ENCODE data around the gene SCCPDH. TPM values are rescaled to one million over a fixed set of nuclear protein-coding genes. Genes with fewer than 3 reads are reported as not detected.

SCCPDH gene
- polyA plus RNA-seq, 6 donors from 2014 or later: 5.6 to 13.4 (median 10.7) TPM

DNA sequence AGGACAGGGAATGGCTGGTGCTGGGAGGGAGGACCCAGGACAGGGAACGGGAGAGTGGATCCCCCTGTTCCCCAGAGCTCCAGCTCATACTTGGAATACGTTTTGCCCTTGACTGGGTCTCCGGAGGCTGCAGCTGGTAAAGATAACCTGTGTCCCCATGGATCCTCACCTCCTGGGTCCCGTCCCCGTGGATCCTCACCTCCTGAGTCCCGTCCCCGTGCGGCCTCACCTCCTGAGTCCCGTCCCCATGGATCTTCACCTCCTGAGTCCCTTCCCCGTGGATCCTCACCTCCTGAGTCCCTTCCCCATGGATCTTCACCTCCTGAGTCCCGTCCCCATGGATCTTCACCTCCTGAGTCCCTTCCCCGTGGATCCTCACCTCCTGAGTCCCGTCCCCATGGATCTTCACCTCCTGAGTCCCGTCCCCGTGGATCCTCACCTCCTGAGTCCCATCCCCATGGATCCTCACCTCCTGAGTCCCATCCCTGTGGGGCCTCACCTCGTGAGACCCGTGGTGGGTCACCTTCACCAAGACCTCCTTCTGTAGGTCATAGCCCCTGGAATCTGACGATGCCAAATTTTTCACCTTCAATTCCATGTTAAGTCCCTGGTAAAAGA lies 61.4 kb downstream of the SCCPDH start:
- Mint-ChIP-seq H3K9me3 (no peaks in the 10 kb centered on the region), H3K27ac (peak overlapping the region in 1 of 6 donors; percentile 24), H3K36me3 (no peaks in the 10 kb centered on the region), H3K4me1 (peaks cover 11 to 30% (median 30%) of the 10 kb centered on the region in 3 donors), H3K4me3 (peak overlapping the region in 2 of 8 donors; percentile 18 to 72), H3K27me3 (peaks cover 21 to 44% (median 36%) of the 10 kb centered on the region in 3 donors)
- ATAC-seq (ENCODE audit: low read depth in 2 of 2) (no peak), DNase-seq (no peak)

DNA sequence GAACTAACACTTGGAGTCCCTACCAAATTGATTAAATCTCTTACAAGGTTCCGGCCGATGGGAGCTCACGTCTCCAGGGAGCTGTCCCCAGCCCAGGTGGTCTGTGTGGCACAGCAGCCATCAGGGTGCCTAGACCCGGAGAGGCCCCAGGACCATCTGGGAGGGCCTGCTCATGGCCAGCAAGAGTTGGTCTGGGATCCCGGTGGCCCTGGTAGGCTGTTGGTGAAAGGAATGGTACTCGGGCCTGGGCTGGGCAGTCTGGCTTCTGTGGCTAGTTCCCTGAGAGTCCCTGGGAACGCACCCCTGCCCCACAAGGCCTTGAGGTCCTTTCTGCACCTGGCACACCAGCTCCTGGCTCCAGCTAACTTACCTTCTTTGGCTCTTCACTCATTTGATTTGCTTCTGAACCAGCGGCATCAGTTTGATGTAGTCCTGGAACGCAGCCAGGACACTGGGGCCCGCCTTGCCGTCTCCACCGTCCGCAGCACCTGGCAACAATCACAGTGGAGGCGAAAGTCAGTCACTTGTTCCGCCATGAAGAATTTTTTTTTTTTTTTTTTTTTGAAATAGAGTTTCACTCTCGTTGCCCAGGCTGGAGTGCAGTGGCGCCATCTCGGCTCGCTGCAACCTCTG lies 62.5 kb downstream of the SCCPDH start:
- Mint-ChIP-seq H3K4me3 (peak overlapping the region in 1 of 8 donors; percentile 25), H3K4me1 (peaks cover 11 to 30% (median 30%) of the 10 kb centered on the region in 3 donors), H3K27me3 (peaks cover 18 to 37% (median 37%) of the 10 kb centered on the region in 3 donors), H3K9me3 (no peaks in the 10 kb centered on the region), H3K36me3 (no peaks in the 10 kb centered on the region), H3K27ac (peak overlapping the region in 1 of 6 donors; percentile 24)
- no peak for DNase-seq
- no peak for ATAC-seq (ENCODE audit: low read depth in 2 of 2)

DNA sequence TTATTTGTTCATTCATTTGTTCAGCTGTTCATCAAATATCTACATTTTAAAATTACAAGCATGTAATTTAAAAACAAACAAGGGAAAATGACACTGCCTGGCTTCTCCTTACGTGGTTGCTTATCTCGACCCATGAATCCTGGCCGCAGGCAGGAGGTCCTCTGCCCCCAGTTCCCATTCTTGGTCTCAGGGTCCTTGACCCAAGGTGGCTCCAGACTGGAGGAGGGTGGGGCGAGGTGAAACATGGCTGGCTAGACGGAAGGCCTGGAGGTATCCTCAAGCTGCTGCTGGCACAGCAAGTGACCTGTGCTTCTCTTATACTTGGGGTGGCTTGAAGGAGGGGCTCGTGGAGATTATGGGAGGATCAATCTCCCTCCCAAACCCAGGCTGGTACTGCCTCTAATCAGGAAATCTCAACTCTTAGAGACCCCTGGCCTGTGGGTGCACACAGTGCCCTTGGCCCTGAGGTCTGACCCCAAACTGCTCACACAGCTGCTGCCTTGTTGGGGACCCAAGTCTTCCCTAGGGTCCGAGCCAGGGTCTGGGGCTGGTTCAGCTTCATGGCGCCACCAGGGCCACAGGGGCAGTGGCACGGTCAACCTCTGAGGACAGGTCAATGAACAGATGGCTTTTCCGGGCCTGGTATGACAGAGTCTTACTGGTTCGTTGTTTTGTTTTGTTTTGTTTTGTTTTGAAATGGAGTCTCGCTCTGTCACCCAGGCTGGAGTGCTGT lies 63.7 kb downstream of the SCCPDH start:
- peak overlapping the region in 3 of 8 donors; percentile 18 to 82 (median 28) for H3K4me3 Mint-ChIP-seq
- ATAC-seq (ENCODE audit: low read depth in 2 of 2): no peak
- H3K4me1 Mint-ChIP-seq: peaks cover 7 to 21% (median 21%) of the 10 kb centered on the region in 3 donors
- no peak for DNase-seq
- H3K27me3 Mint-ChIP-seq: peaks cover 14 to 31% (median 29%) of the 10 kb centered on the region in 3 donors
- H3K27ac Mint-ChIP-seq: no peak overlapping the region
- H3K9me3 Mint-ChIP-seq: no peaks in the 10 kb centered on the region
- H3K36me3 Mint-ChIP-seq: no peaks in the 10 kb centered on the region

DNA sequence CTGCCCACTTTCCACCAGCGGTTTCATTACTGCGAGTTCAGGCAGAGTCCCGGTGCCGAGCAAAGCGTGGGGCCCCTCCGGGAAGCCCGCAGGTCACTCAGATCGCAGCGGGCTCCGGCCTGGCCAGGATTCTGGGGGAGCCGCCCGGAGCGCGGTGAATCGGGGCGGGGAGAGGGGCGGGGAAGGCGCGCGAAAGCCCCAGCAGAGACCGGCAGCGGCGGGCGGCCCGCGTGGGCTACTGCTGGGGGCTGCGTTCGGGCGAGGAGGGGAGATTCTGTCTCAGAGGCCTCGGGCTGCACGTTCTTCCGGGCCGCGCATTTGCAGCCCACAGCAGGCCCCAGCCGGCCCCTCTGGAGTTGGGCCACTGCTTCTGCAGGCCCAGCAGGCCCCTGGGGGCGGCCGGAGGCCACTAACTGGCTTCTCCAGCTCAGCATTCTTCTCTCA lies 64.7 kb downstream of the SCCPDH start:
- Mint-ChIP-seq H3K4me1 (peaks cover 12 to 20% (median 19%) of the 10 kb centered on the region in 3 donors), H3K4me3 (peak overlapping the region in 5 of 8 donors; percentile 18 to 82 (median 62)), H3K27ac (no peak overlapping the region), H3K36me3 (no peaks in the 10 kb centered on the region), H3K9me3 (no peaks in the 10 kb centered on the region), H3K27me3 (peaks cover 11 to 25% (median 21%) of the 10 kb centered on the region in 3 donors)
- DNase-seq (no peak), ATAC-seq (ENCODE audit: low read depth in 2 of 2) (no peak)

DNA sequence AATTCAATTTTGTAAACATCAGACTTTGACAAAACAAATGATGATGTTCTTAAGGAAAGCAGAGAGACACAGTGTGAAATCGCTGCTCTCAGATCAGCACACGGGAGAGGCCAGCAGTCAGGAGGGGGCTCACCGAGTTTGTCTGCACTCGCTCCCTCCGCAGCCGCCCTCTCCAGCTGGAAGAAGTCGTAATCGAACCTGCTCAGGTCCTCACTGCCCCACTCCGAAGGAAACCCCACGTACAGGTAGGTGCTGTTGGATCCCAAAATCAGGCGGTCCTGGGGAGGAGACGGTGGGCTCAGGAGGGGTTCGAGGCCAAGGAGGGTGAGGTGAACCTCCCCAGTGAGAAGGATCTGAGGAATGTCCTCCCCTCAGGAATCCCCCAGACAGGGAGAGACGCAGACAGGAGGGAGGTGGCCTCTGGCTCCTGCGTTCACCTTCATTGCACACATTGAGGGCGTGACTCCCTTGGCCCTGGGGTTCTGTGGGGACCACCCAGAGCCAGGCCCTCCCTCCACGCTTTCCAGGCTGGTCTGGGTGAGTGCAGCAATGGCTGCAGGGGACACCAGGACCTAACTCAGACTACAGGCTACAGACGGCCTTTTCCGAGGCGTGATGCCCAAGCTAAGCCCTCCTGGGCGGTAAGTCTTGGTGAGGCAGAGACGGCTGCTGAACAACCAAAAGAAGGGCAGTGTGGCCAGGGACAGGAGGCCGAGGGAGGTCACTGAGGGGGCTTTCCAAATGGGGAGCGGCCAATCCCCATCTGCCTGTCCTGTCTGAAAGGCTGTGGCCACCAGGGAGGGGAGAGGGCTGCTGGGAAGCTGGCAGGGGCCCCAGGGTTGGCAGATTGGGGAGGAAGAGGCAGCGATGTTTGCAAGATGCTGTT lies 65.5 kb downstream of the SCCPDH start:
- Mint-ChIP-seq H3K4me1 (peaks cover 11 to 12% (median 12%) of the 10 kb centered on the region in 3 donors), H3K27ac (no peak overlapping the region), H3K36me3 (no peaks in the 10 kb centered on the region), H3K27me3 (peaks cover 8 to 19% (median 19%) of the 10 kb centered on the region in 3 donors), H3K9me3 (no peaks in the 10 kb centered on the region), H3K4me3 (peak overlapping the region in 2 of 8 donors; percentile 29 to 30)
- ATAC-seq (ENCODE audit: low read depth in 2 of 2): no peak
- DNase-seq: no peak

DNA sequence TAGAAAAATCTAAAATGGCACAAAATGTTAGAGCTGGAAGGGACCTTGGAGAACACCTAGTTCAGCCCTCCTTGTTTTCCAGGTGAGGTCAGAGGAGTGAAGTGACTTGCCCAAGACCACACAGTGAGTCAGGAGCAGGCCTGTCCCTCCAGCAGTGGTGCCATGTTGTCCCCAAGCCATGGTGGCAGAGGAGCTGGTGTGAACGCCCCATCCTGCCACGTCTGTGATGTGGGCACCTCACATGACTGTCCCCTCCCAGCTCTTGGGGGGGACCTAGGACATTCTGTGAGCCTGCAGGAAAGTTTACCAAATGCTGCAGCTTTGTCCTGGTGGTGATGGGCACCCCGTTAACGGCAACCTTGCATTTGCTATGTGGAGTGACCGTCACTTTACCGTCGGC lies 66.2 kb downstream of the SCCPDH start:
- no peak overlapping the region for H3K27ac Mint-ChIP-seq
- H3K36me3 Mint-ChIP-seq: no peaks in the 10 kb centered on the region
- ATAC-seq (ENCODE audit: low read depth in 2 of 2): no peak
- no peaks in the 10 kb centered on the region for H3K9me3 Mint-ChIP-seq
- peaks cover 4 to 19% (median 17%) of the 10 kb centered on the region in 3 donors for H3K27me3 Mint-ChIP-seq
- no peak overlapping the region for H3K4me3 Mint-ChIP-seq
- DNase-seq: no peak
- H3K4me1 Mint-ChIP-seq: peaks cover 5 to 6% (median 5%) of the 10 kb centered on the region in 3 donors

DNA sequence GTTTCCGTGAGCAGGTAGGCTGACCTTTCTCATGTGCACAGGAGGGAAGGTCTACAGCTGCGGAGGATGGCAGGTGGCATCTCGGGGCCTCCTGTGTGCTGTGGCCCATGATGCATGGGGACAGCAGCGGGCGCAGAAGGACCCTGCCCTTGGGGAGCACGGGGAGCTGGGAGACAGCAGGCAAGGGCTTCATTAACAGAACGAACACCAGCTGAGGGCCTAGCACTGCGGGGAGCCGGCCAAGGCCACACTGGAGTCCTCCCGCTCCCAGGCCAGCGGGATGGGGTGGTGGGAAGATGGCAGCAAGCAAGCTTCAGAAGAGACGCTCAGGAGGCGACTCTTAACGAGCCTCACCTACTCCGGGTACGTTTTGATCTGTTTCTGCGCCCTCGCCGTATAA lies 66.6 kb downstream of the SCCPDH start:
- Mint-ChIP-seq H3K4me1 (peaks cover 4 to 5% (median 5%) of the 10 kb centered on the region in 3 donors), H3K9me3 (no peaks in the 10 kb centered on the region), H3K27me3 (peaks cover 4 to 19% (median 17%) of the 10 kb centered on the region in 3 donors), H3K4me3 (peak overlapping the region in 1 of 8 donors; percentile 42), H3K27ac (no peak overlapping the region), H3K36me3 (no peaks in the 10 kb centered on the region)
- DNase-seq: no peak
- no peak for ATAC-seq (ENCODE audit: low read depth in 2 of 2)

DNA sequence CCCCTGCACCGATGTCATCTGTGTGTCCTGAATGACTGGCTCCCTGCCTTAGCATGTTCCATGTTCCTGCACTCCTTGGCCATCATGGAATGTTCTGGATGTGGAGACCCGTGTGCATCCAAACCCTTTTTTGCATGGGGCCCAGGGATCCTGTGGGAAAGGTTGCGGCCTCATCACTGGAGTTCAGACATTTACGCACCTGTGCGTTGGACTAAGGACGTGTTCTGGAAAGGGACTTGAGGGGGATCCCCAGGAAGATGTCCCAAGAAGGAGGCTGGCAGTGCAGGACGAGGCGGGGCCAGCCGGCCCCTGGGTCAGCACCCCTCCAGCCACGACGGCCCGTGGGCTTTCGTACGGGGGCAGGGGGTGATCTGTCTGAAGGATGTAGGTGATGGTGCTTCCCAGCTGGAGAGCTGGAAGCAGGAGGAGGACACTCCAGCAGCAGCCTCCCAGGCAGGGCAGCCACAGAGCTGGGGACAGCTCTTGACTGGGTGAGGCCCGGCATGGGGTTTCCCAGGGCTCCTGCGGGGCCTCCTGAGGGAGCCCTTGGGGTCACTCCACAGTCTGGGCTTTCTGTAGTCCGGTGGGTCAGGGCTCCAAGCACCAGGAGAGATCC lies 67.2 kb downstream of the SCCPDH start:
- Mint-ChIP-seq H3K27ac (no peak overlapping the region), H3K27me3 (peaks cover 4 to 19% (median 17%) of the 10 kb centered on the region in 3 donors), H3K9me3 (no peaks in the 10 kb centered on the region), H3K4me3 (no peak overlapping the region), H3K4me1 (peaks cover 4 to 5% (median 5%) of the 10 kb centered on the region in 3 donors), H3K36me3 (no peaks in the 10 kb centered on the region)
- ATAC-seq (ENCODE audit: low read depth in 2 of 2) (no peak), DNase-seq (no peak)

DNA sequence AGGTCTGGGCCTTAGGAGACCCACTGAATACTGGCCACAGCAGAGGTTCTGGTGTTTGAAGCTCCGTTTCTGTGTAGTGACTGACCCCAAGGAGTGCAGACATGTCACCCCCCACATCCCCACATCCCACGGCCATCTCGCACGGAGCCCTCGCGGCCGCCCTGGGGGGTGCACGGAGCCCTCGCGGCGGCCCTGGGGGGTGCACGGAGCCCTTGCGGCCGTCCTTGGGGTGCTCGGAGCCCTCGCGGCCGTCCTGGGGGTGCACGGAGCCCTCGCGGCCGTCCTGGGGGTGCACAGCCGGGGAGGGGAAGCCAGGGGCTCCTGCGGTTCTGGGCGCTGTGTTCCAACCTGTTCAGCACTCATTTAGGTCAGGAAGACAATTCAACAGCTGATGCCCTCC lies 68.4 kb downstream of the SCCPDH start:
- Mint-ChIP-seq H3K4me3 (no peak overlapping the region), H3K36me3 (no peaks in the 10 kb centered on the region), H3K9me3 (no peaks in the 10 kb centered on the region), H3K27me3 (peaks cover 4 to 19% (median 17%) of the 10 kb centered on the region in 3 donors), H3K4me1 (peaks cover 4 to 5% (median 5%) of the 10 kb centered on the region in 3 donors), H3K27ac (no peak overlapping the region)
- no peak for DNase-seq
- ATAC-seq (ENCODE audit: low read depth in 2 of 2): no peak

DNA sequence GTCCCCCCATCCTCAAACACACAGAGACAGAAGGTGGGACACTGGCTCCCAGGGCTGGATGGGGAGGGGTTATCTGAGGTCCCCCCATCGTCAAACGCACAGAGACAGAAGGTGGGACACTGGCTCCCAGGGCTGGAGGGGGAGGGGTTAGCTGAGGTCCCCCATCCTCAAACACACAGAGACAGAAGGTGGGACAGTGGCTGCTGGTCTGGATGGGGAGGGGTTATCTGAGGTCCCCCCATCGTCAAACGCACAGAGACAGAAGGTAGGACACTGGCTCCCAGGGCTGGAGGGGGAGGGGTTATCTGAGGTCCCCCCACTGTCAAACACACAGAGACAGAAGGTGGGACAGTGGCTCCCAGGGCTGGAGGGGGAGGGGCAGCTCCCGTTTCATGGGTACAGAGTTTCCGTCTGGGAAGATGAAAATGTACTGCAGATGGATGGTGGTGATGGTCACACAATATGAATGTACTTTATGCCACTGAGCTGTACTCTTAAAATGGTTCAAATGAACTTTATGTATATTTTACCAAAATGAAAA lies 69.2 kb downstream of the SCCPDH start:
- no peak for ATAC-seq (ENCODE audit: low read depth in 2 of 2)
- H3K4me3 Mint-ChIP-seq: no peak overlapping the region
- no peaks in the 10 kb centered on the region for H3K36me3 Mint-ChIP-seq
- no peak for DNase-seq
- peaks cover 4 to 19% (median 17%) of the 10 kb centered on the region in 3 donors for H3K27me3 Mint-ChIP-seq
- no peaks in the 10 kb centered on the region for H3K9me3 Mint-ChIP-seq
- H3K4me1 Mint-ChIP-seq: peaks cover 2 to 5% (median 5%) of the 10 kb centered on the region in 3 donors
- peak overlapping the region in 1 of 6 donors; percentile 89 for H3K27ac Mint-ChIP-seq

DNA sequence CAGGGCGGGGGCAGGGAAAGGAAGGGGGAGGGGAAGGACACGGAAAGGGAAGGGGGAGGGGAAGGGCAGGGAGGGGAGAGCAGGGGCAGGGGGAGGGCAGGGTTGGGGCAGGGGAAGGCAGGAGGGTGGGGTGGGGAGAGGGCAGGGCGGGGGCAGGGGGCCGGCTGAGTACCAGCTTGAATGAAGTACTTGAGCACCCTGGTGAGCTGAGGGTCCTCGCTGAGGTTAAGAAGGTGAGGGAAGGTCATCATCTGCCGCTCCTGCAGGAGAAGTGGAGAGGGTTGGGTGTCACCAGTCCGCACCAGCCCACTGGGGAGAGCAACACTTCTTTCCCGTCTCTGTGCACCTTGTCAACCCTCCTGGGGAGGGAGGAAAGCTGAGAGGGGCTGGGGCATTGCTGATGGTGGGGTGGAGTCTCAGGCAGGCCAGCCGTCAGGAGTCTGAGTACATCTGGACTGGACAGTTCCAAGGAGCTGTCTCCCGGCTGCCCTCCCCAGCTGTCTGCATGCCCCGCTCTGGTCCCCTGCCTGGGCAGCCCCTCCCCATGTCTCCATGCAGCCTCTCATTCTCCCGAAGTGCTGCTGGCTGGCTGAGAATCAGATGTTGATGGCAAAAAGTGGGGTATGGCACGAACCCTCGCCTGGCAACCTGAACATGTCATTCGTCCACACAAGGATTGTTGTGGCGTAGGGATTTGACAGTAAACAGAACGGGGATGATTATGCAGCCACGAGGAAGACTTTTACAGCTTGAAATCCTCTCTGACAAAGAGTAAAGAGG lies 70.0 kb downstream of the SCCPDH start:
- H3K27ac Mint-ChIP-seq: no peak overlapping the region
- H3K4me3 Mint-ChIP-seq: no peak overlapping the region
- H3K27me3 Mint-ChIP-seq: peaks cover 2 to 16% (median 14%) of the 10 kb centered on the region in 3 donors
- DNase-seq: no peak
- H3K36me3 Mint-ChIP-seq: no peaks in the 10 kb centered on the region
- ATAC-seq (ENCODE audit: low read depth in 2 of 2): no peak
- H3K4me1 Mint-ChIP-seq: peaks cover 0 to 5% (median 4%) of the 10 kb centered on the region in 3 donors
- H3K9me3 Mint-ChIP-seq: no peaks in the 10 kb centered on the region
